ENCODE measurements around the gene CHRNA5.
"Not testable (repeated sequence)": the region's sequence is repeated elsewhere in the genome, so short reads cannot be mapped to it uniquely, and the experiment has no call there.

Gene CHRNA5

GRCh38 chr15:78550194-78550593, 15.1 kb upstream of the CHRNA5 start:
- Mint-ChIP-seq H3K27ac (no peak overlapping the region), H3K4me3 (no peak overlapping the region), H3K36me3 (peaks cover 21 to 24% of the 10 kb centered on the region in 2 donors), H3K27me3 (no peaks in the 10 kb centered on the region), H3K9me3 (no peaks in the 10 kb centered on the region), H3K4me1 (no peaks in the 10 kb centered on the region)
- ATAC-seq (replicated peaks) (no peak), DNase-seq (no peak)

GRCh38 chr15:78550815-78551214, 14.5 kb upstream of the CHRNA5 start:
- no peak for DNase-seq
- Mint-ChIP-seq H3K9me3 (no peaks in the 10 kb centered on the region), H3K27ac (no peak overlapping the region), H3K4me3 (no peak overlapping the region), H3K4me1 (no peaks in the 10 kb centered on the region), H3K36me3 (peaks cover 21 to 24% of the 10 kb centered on the region in 2 donors), H3K27me3 (no peaks in the 10 kb centered on the region)
- ATAC-seq (replicated peaks): no peak

GRCh38 chr15:78551902-78552301, 13.4 kb upstream of the CHRNA5 start:
- Mint-ChIP-seq H3K36me3 (peaks cover 18 to 20% of the 10 kb centered on the region in 2 donors), H3K27me3 (no peaks in the 10 kb centered on the region), H3K4me1 (no peaks in the 10 kb centered on the region), H3K27ac (no peak overlapping the region), H3K9me3 (no peaks in the 10 kb centered on the region), H3K4me3 (no peak overlapping the region)
- no peak for ATAC-seq (replicated peaks)
- no peak for DNase-seq

- no peaks in the 10 kb centered on the region for H3K4me1 Mint-ChIP-seq
- no peaks in the 10 kb centered on the region for H3K9me3 Mint-ChIP-seq
- peak overlapping the region; percentile 20 for H3K27ac Mint-ChIP-seq
- no peak for ATAC-seq (replicated peaks)
- peaks cover 3 to 4% of the 10 kb centered on the region in 2 donors for H3K27me3 Mint-ChIP-seq
- DNase-seq: no peak
- H3K4me3 Mint-ChIP-seq: no peak overlapping the region
- peaks cover 18 to 20% of the 10 kb centered on the region in 2 donors for H3K36me3 Mint-ChIP-seq
Observed at GRCh38 chr15:78552597-78552996, 12.7 kb upstream of the CHRNA5 start.

GRCh38 chr15:78560201-78560600, 5.1 kb upstream of the CHRNA5 start:
- not testable (repeated sequence) for ATAC-seq (replicated peaks); DNase-seq; H3K4me1 Mint-ChIP-seq; H3K27ac Mint-ChIP-seq; H3K4me3 Mint-ChIP-seq; H3K9me3 Mint-ChIP-seq; H3K36me3 Mint-ChIP-seq
- peaks cover 13 to 28% of the 10 kb centered on the region in 2 donors for H3K27me3 Mint-ChIP-seq

GRCh38 chr15:78561490-78561889, 3.8 kb upstream of the CHRNA5 start:
- Mint-ChIP-seq H3K9me3 (no peaks in the 10 kb centered on the region), H3K27me3 (peaks cover 16 to 38% of the 10 kb centered on the region in 2 donors), H3K4me3 (no peak overlapping the region), H3K4me1 (peaks cover 12 to 17% of the 10 kb centered on the region in 2 donors), H3K27ac (no peak overlapping the region), H3K36me3 (peaks cover 0 to 3% of the 10 kb centered on the region in 2 donors)
- DNase-seq (no peak), ATAC-seq (replicated peaks) (no peak)

GRCh38 chr15:78563092-78563491, 2.2 kb upstream of the CHRNA5 start:
- peaks cover 21 to 47% of the 10 kb centered on the region in 2 donors for H3K27me3 Mint-ChIP-seq
- H3K9me3 Mint-ChIP-seq: no peaks in the 10 kb centered on the region
- peaks cover 0 to 3% of the 10 kb centered on the region in 2 donors for H3K36me3 Mint-ChIP-seq
- ATAC-seq (replicated peaks) (no peak), DNase-seq (no peak)
- no peak overlapping the region for H3K4me3 Mint-ChIP-seq
- peaks cover 19 to 20% of the 10 kb centered on the region in 2 donors for H3K4me1 Mint-ChIP-seq
- no peak overlapping the region for H3K27ac Mint-ChIP-seq

- Mint-ChIP-seq H3K27ac (peak overlapping the region; percentile 86), H3K27me3 (peaks cover 18 to 47% of the 10 kb centered on the region in 2 donors), H3K9me3 (no peaks in the 10 kb centered on the region), H3K36me3 (no peaks in the 10 kb centered on the region), H3K4me3 (peak overlapping the region; percentile 91), H3K4me1 (peaks cover 19 to 20% of the 10 kb centered on the region in 2 donors)
- no peak for DNase-seq
- peak in 1 of 2 donors; percentile 17 for ATAC-seq (replicated peaks)
Observed at GRCh38 chr15:78564743-78565096, 600 bp upstream of the CHRNA5 start.

- peaks cover 18 to 47% of the 10 kb centered on the region in 2 donors for H3K27me3 Mint-ChIP-seq
- H3K4me1 Mint-ChIP-seq: peaks cover 19 to 20% of the 10 kb centered on the region in 2 donors
- no peak for DNase-seq
- H3K36me3 Mint-ChIP-seq: no peaks in the 10 kb centered on the region
- H3K9me3 Mint-ChIP-seq: no peaks in the 10 kb centered on the region
- H3K27ac Mint-ChIP-seq: peak overlapping the region; percentile 71
- peak in 1 of 2 donors; percentile 16 for ATAC-seq (replicated peaks)
- peak overlapping the region; percentile 91 for H3K4me3 Mint-ChIP-seq
Observed at GRCh38 chr15:78565951-78566774, 843 bp downstream of the CHRNA5 start.

GRCh38 chr15:78567531-78567930, 2.2 kb downstream of the CHRNA5 start:
- Mint-ChIP-seq H3K9me3 (no peaks in the 10 kb centered on the region), H3K4me1 (peaks cover 19 to 20% of the 10 kb centered on the region in 2 donors), H3K27ac (no peak overlapping the region), H3K27me3 (peaks cover 13 to 40% of the 10 kb centered on the region in 2 donors), H3K36me3 (no peaks in the 10 kb centered on the region), H3K4me3 (no peak overlapping the region)
- DNase-seq (no peak), ATAC-seq (replicated peaks) (no peak)

GRCh38 chr15:78570710-78571109, 5.4 kb downstream of the CHRNA5 start:
- H3K36me3 Mint-ChIP-seq: no peaks in the 10 kb centered on the region
- H3K27me3 Mint-ChIP-seq: peaks cover 13 to 21% of the 10 kb centered on the region in 2 donors
- no peak overlapping the region for H3K4me3 Mint-ChIP-seq
- ATAC-seq (replicated peaks) (no peak), DNase-seq (no peak)
- H3K27ac Mint-ChIP-seq: no peak overlapping the region
- H3K4me1 Mint-ChIP-seq: peaks cover 13 to 15% of the 10 kb centered on the region in 2 donors
- no peaks in the 10 kb centered on the region for H3K9me3 Mint-ChIP-seq

GRCh38 chr15:78571382-78571781, 6.1 kb downstream of the CHRNA5 start:
- Mint-ChIP-seq H3K9me3 (peaks cover 0 to 2% of the 10 kb centered on the region in 2 donors), H3K36me3 (peaks cover 0 to 1% of the 10 kb centered on the region in 2 donors), H3K4me3 (no peak overlapping the region), H3K27me3 (peaks cover 11 to 16% of the 10 kb centered on the region in 2 donors), H3K4me1 (peaks cover 9% of the 10 kb centered on the region in 2 donors), H3K27ac (no peak overlapping the region)
- ATAC-seq (replicated peaks) (no peak), DNase-seq (no peak)

GRCh38 chr15:78573416-78573815, 8.1 kb downstream of the CHRNA5 start:
- peaks cover 0 to 2% of the 10 kb centered on the region in 2 donors for H3K9me3 Mint-ChIP-seq
- H3K27ac Mint-ChIP-seq: no peak overlapping the region
- ATAC-seq (replicated peaks) (no peak), DNase-seq (no peak)
- peaks cover 0 to 1% of the 10 kb centered on the region in 2 donors for H3K36me3 Mint-ChIP-seq
- H3K4me3 Mint-ChIP-seq: no peak overlapping the region
- H3K4me1 Mint-ChIP-seq: peaks cover 0 to 5% of the 10 kb centered on the region in 2 donors
- H3K27me3 Mint-ChIP-seq: no peaks in the 10 kb centered on the region

GRCh38 chr15:78574944-78575343, 9.6 kb downstream of the CHRNA5 start:
- Mint-ChIP-seq H3K9me3 (peaks cover 0 to 2% of the 10 kb centered on the region in 2 donors), H3K27me3 (no peaks in the 10 kb centered on the region), H3K36me3 (peaks cover 0 to 1% of the 10 kb centered on the region in 2 donors), H3K4me1 (peaks cover 0 to 5% of the 10 kb centered on the region in 2 donors), H3K4me3 (no peak overlapping the region), H3K27ac (no peak overlapping the region)
- no peak for DNase-seq
- ATAC-seq (replicated peaks): peak; percentile 48 to 72

- Mint-ChIP-seq H3K4me1 (no peaks in the 10 kb centered on the region), H3K9me3 (no peaks in the 10 kb centered on the region), H3K27me3 (peaks cover 4 to 7% of the 10 kb centered on the region in 2 donors), H3K36me3 (no peaks in the 10 kb centered on the region), H3K4me3 (no peak overlapping the region), H3K27ac (no peak overlapping the region)
- ATAC-seq (replicated peaks): no peak
- no peak for DNase-seq
Observed at GRCh38 chr15:78597583-78597982, 32.3 kb downstream of the CHRNA5 start.
